HepG2 (cell line): ENCODE data around the gene CYP11A1. TPM values are rescaled to one million over a fixed set of nuclear protein-coding genes. Genes with fewer than 3 reads are reported as not detected.

ENCODE experiments used
- ATAC-seq: fragments of 200-7000 bp; cut with Tn5 transposase; 3 replicates; pipeline ENCODE4 v1.9.1; 2020; ENCODE audit warnings: mild to moderate bottlenecking, moderate library complexity
- BruUV-seq: library from RNA; stranded (reverse); fragments of 400-500 nt; replicated peaks from 2 replicates; lab custom pipeline; 2021; lab: Mats Ljungman, UMichigan
- CTCF ChIA-PET: fragments of 300-600 bp; formaldehyde crosslinking; extraction: SDS; loops from one replicate; lab custom pipeline; 2021; ENCODE audit warnings: low total read pairs, inconsistent platforms, low intra/inter-chr PET ratio; lab: Yijun Ruan, JAX
- POLR2A ChIA-PET: fragments of 350-600 bp; sonication (Branson Sonifier 250); formaldehyde crosslinking; loops from one replicate; lab custom pipeline; 2020; ENCODE audit warnings: antibody characterized with exemption, inconsistent platforms; lab: Yijun Ruan, JAX
- DNase-seq: peaks from one replicate; pipeline ENCODE4 v3.0.0-alpha.2; 2015; ENCODE audit warnings: low spot score
- FAIRE-seq: peaks from 3 replicates; lab custom pipeline; 2011; peaks lifted over from hg19 to GRCh38; lab: Jason Lieb, UNC
- H2AFZ ChIP-seq: one replicate; pipeline ENCODE4 v1.6.1; 2011; ENCODE audit warnings: low read length, inconsistent platforms
- H3K27ac ChIP-seq: fragments of 300-600 bp; 3 replicates; pipeline ENCODE4 v1.8.0; 2011; ENCODE audit warnings: mixed run types, mild to moderate bottlenecking, mixed read lengths, low read length, inconsistent platforms; ENCODE audit not compliant: insufficient read depth; ENCODE audit errors: extremely low read length
- H3K27me3 ChIP-seq, 2 experiments: fragments of 200-600 bp in 1 of 2; 2 replicates in 1 of 2; 3 replicates in 1 of 2; pipeline versions ENCODE4 v1.6.0 to v1.8.0; 2011; ENCODE audit warnings: low read length in 2 of 2, mild to moderate bottlenecking in 2 of 2, moderate library complexity in 2 of 2, inconsistent platforms in 1 of 2; ENCODE audit not compliant: insufficient read depth in 2 of 2, control insufficient read depth in 1 of 2
- H3K36me3 ChIP-seq, 2 experiments: fragments of 200-600 bp in 1 of 2; replicated peaks in 1 of 2; 2 replicates in 1 of 2; 3 replicates in 1 of 2; pipeline versions ENCODE4 v1.5.1 to v1.8.0; 2011; ENCODE audit warnings: low read length in 2 of 2, inconsistent platforms in 1 of 2; ENCODE audit not compliant: insufficient read depth in 2 of 2, control insufficient read depth in 1 of 2
- H3K4me1 ChIP-seq: 2 replicates; pipeline ENCODE4 v1.5.1; 2012; ENCODE audit warnings: low read length, inconsistent platforms; ENCODE audit not compliant: insufficient read depth
- H3K4me2 ChIP-seq: 2 replicates; pipeline ENCODE4 v1.6.0; 2011; ENCODE audit warnings: low read depth, low read length, inconsistent platforms
- H3K4me3 ChIP-seq, 3 experiments: fragments of 200-600 bp in 1 of 3; sonication (generic), shearing (Covaris generic) in 1 of 3; replicated peaks in 1 of 3; 2 replicates each; pipeline ENCODE4 v1.5.1; 2011 to 2016; ENCODE audit warnings: low read length in 3 of 3, inconsistent platforms in 2 of 3, low read depth in 2 of 3, mild to moderate bottlenecking in 2 of 3, control low read depth in 1 of 3, mixed read lengths in 1 of 3; ENCODE audit not compliant: insufficient read depth in 1 of 3
- H3K79me2 ChIP-seq: one replicate; pipeline ENCODE4 v1.6.1; 2011; ENCODE audit warnings: low read length, inconsistent platforms; ENCODE audit not compliant: insufficient read depth
- H3K9ac ChIP-seq: 2 replicates; pipeline ENCODE4 v1.6.0; 2011; ENCODE audit warnings: mild to moderate bottlenecking, low read depth, low read length, inconsistent platforms; ENCODE audit not compliant: insufficient read depth
- H3K9me3 ChIP-seq: 2 replicates; pipeline ENCODE4 v1.5.1; 2012; ENCODE audit warnings: mild to moderate bottlenecking, low read length
- H4K20me1 ChIP-seq: 2 replicates; pipeline ENCODE4 v1.6.0; 2011; ENCODE audit warnings: inconsistent platforms, mild to moderate bottlenecking, low read length, moderate library complexity; ENCODE audit not compliant: insufficient read depth
- FOXK1 ChIP-seq: sonication (generic); formaldehyde crosslinking; IDR thresholded peaks from 2 replicates; pipeline ENCODE4 v1.4.0; 2020; ENCODE audit warnings: low read depth, missing genetic modification reagents, borderline replicate concordance
- GATA4 ChIP-seq: sonication (generic); IDR thresholded peaks from 2 replicates; pipeline ENCODE4 v1.6.1; 2016; ENCODE audit warnings: antibody characterized with exemption, low read depth, borderline replicate concordance
- HMGA1 ChIP-seq: sonication (generic); formaldehyde crosslinking; conservative IDR thresholded peaks from 2 replicates; pipeline ENCODE4 v1.4.0; 2020; ENCODE audit warnings: missing genetic modification reagents
- NR3C1 ChIP-seq: sonication (generic); formaldehyde crosslinking; IDR thresholded peaks from 2 replicates; pipeline ENCODE4 v1.4.0; 2020; ENCODE audit warnings: missing genetic modification reagents
- REST ChIP-seq, 2 experiments: IDR thresholded peaks; 2 replicates each; pipeline ENCODE4 v1.6.1; 2011 to 2012; ENCODE audit warnings: low read length in 2 of 2, borderline replicate concordance in 1 of 2, low read depth in 1 of 2, mild to moderate bottlenecking in 1 of 2, moderate library complexity in 1 of 2
- SP140L ChIP-seq: sonication (generic); formaldehyde crosslinking; IDR thresholded peaks from 2 replicates; pipeline ENCODE4 v1.4.0; 2020; ENCODE audit warnings: missing genetic modification reagents, borderline replicate concordance
- ZBTB40 ChIP-seq, 2 experiments: fragments of 450-650 bp in 1 of 2; sonication (generic) in 1 of 2; formaldehyde crosslinking in 1 of 2; IDR thresholded peaks; 2 replicates each; pipeline versions ENCODE4 v1.6.1 to v1.8.0; 2016 to 2022; ENCODE audit warnings: antibody characterized with exemption in 1 of 2, mild to moderate bottlenecking in 1 of 2, missing genetic modification reagents in 1 of 2
- ZNF34 ChIP-seq: sonication (generic); formaldehyde crosslinking; IDR thresholded peaks from 2 replicates; pipeline ENCODE4 v1.4.0; 2020; ENCODE audit warnings: mild to moderate bottlenecking, missing genetic modification reagents, borderline replicate concordance
- ZNF430 ChIP-seq: sonication (generic); formaldehyde crosslinking; IDR thresholded peaks from 2 replicates; pipeline ENCODE4 v1.9.0; 2021; ENCODE audit warnings: mild to moderate bottlenecking, missing genetic modification reagents
- ZNF772 ChIP-seq: sonication (generic); formaldehyde crosslinking; IDR thresholded peaks from 2 replicates; pipeline ENCODE4 v1.5.0; 2020; ENCODE audit warnings: mild to moderate bottlenecking, missing genetic modification reagents
- WGBS: methylation state at CpG from one replicate; pipeline ENCODE4 v1.1.6; 2017; ENCODE audit warnings: low lambda C conversion rate; 5-methylcytosine and 5-hydroxymethylcytosine counted together
- in situ Hi-C: cut with HindIII; loops from 2 replicates; pipeline ENCODE4 v1.10.0; 2017; ENCODE audit warnings: low pct_unique_long_range_greater_than_20kb; ENCODE audit not compliant: extremely low pct_ligation_motif_present
- intact Hi-C: fragments of 100-400 bp; cut with micrococcal nuclease; formaldehyde crosslinking; loops from one replicate; pipeline ENCODE4 v1.10.0; 2022; ENCODE audit not compliant: unreplicated experiment
- polyA plus RNA-seq, 8 experiments: library from polyadenylated mRNA; depleted of rRNA in 3 of 8; stranded (reverse) in 7 of 8; unstranded in 1 of 8; fragments of >200 nt; fragmentation: Illumina TruSeq in 4 of 8; extraction: Trizol in 4 of 8; gene quantifications; 2 replicates each; pipeline versions ENCODE4 v1.2.1 to v1.2.3, GENCODE V29; 2011 to 2016; ENCODE audit warnings: low read depth in 4 of 8, missing spikeins in 1 of 8, mixed read lengths in 1 of 8; ENCODE audit not compliant: insufficient read depth in 1 of 8
- total RNA-seq, 5 experiments: library from RNA; depleted of rRNA; stranded (reverse); fragments of >200 nt; fragmentation: Illumina TruSeq; extraction: Trizol; gene quantifications; 2 replicates each; pipeline ENCODE4 v1.2.3, GENCODE V29; 2016; ENCODE audit warnings: low read depth in 1 of 5

Gene CYP11A1
- total and polyA plus RNA-seq, 2 of the 13 experiments (the other 11 are each of a cell fraction or from before 2014, with no cell fraction given), result 0.66 to 0.92 TPM

GRCh38 chr15:74303741-74304309, 63.6 kb downstream of the CYP11A1 start:
- Histone ChIP-seq H3K79me2 (no peaks in the 10 kb centered on the region), H2AFZ (no peak overlapping the region), H4K20me1 (no peaks in the 10 kb centered on the region), H3K4me1 (0 out of 2 replicates have a peak, but pooled peaks cover 4% of the 10 kb centered on the region), H3K4me3 (no peak overlapping the region), H3K9ac (no peak overlapping the region), H3K9me3 (no peaks in the 10 kb centered on the region), H3K27ac (no peak overlapping the region), H3K4me2 (no peak overlapping the region), H3K27me3 (peaks cover 8 to 45% of the 10 kb centered on the region in 2 experiments; a peak in 3 of 5 replicates), H3K36me3 (no peaks in the 10 kb centered on the region)
- no peak for FAIRE-seq
- no TSS peak for BruUV-seq
- DNase-seq, result no peak
- ChIA-PET CTCF (interaction anchor here (2.8 kb wide), 1 partner anchor 176 kb away, joined by 16 read pairs; no protein-coding TSS in a partner anchor), POLR2A (no interaction called here)
- no peak for ATAC-seq
- in situ Hi-C loops, result no loop called here
- WGBS, result 4% methylated on average over 6 of the region's 6 CpGs
- intact Hi-C loops, result loop anchor here (1.0 kb wide), 1 partner anchor 177 kb away; no protein-coding TSS in a partner anchor
- TF ChIP-seq ZNF34 (no peak), GATA4 (no peak), FOXK1 (CRISPR knock-in tag) (no peak), HMGA1 (CRISPR knock-in tag) (no peak), NR3C1 (no peak), ZNF772 (no peak), ZBTB40 (IDR thresholded peaks at IDR 0.05) (no peak), ZBTB40 (CRISPR knock-in tag; IDR thresholded peaks at IDR 0.05) (no peak), ZNF430 (no peak), SP140L (CRISPR knock-in tag) (no peak), REST (IDR thresholded peaks at IDR 0.05; ENCODE audit: borderline replicate concordance in 1 of 2, low read depth in 1 of 2, low read length in 2 of 2) (no peak)
